ENCODE data around the gene HLA-DQA1. TPM values are rescaled to one million over a fixed set of nuclear protein-coding genes. Genes with fewer than 3 reads are reported as not detected.
A peak's percentile ranks its signal among the peaks of the same experiment; 100 is the strongest.
"Not testable (repeated sequence)": the region's sequence is repeated elsewhere in the genome, so short reads cannot be mapped to it uniquely, and the experiment has no call there.

Gene HLA-DQA1
- total RNA-seq, 2 donors from 2014 or later, result 18.2 to 21.5 TPM

GRCh38 chr6:32627831-32628230, 9.4 kb upstream of the HLA-DQA1 start:
- Mint-ChIP-seq H3K36me3 (ENCODE audit: low read depth) (no peaks in the 10 kb centered on the region), H3K27ac (peak overlapping the region; percentile 85)
- no peak for ATAC-seq

GRCh38 chr6:32629793-32630192, 7.4 kb upstream of the HLA-DQA1 start:
- DNase-seq; H3K4me3 Mint-ChIP-seq; ATAC-seq; H3K36me3 Mint-ChIP-seq (ENCODE audit: low read depth); H3K9me3 ChIP-seq (ENCODE audit: control insufficient read depth, low read length, poor library complexity, severe bottlenecking); H3K27me3 Mint-ChIP-seq; H3K27ac Mint-ChIP-seq: not testable (repeated sequence)
- H3K4me1 Mint-ChIP-seq, result peaks cover 24% of the 10 kb centered on the region

More at GRCh38 chr6:32627831-32628230, 9.4 kb upstream of the HLA-DQA1 start:
- Mint-ChIP-seq H3K4me3 (peak overlapping the region; percentile 39), H3K4me1 (peaks cover 33% of the 10 kb centered on the region), H3K27me3 (no peaks in the 10 kb centered on the region)
- no peaks in the 10 kb centered on the region for H3K9me3 ChIP-seq (ENCODE audit: control insufficient read depth, low read length, poor library complexity, severe bottlenecking)
- peak in 1 of 3 donors; percentile 17 for DNase-seq

GRCh38 chr6:32635526-32636123, 1.6 kb upstream of the HLA-DQA1 start:
- Mint-ChIP-seq H3K27ac (no peak overlapping the region), H3K36me3 (ENCODE audit: low read depth) (no peaks in the 10 kb centered on the region)

GRCh38 chr6:32637883-32638282, 677 bp downstream of the HLA-DQA1 start:
- H3K4me1 Mint-ChIP-seq, result peaks cover 9% of the 10 kb centered on the region
- no peaks in the 10 kb centered on the region for H3K36me3 Mint-ChIP-seq (ENCODE audit: low read depth)
- no peaks in the 10 kb centered on the region for H3K27me3 Mint-ChIP-seq
- H3K4me3 Mint-ChIP-seq, result no peak overlapping the region
- DNase-seq (no peak), ATAC-seq (no peak)
- H3K27ac Mint-ChIP-seq, result no peak overlapping the region
- no peaks in the 10 kb centered on the region for H3K9me3 ChIP-seq (ENCODE audit: control insufficient read depth, low read length, poor library complexity, severe bottlenecking)

More at GRCh38 chr6:32635526-32636123, 1.6 kb upstream of the HLA-DQA1 start:
- ATAC-seq (no peak), DNase-seq (no peak)
- H3K4me1 Mint-ChIP-seq, result peaks cover 7% of the 10 kb centered on the region
- H3K9me3 ChIP-seq (ENCODE audit: control insufficient read depth, low read length, poor library complexity, severe bottlenecking), result no peaks in the 10 kb centered on the region
- H3K27me3 Mint-ChIP-seq, result no peaks in the 10 kb centered on the region
- H3K4me3 Mint-ChIP-seq, result no peak overlapping the region

- Mint-ChIP-seq H3K36me3 (ENCODE audit: low read depth) (no peaks in the 10 kb centered on the region), H3K27me3 (no peaks in the 10 kb centered on the region), H3K4me3 (peak overlapping the region; percentile 58), H3K4me1 (peaks cover 8% of the 10 kb centered on the region), H3K27ac (no peak overlapping the region)
- ATAC-seq, result no peak
- no peaks in the 10 kb centered on the region for H3K9me3 ChIP-seq (ENCODE audit: control insufficient read depth, low read length, poor library complexity, severe bottlenecking)
- no peak for DNase-seq
Observed at GRCh38 chr6:32638532-32639219, 1.5 kb downstream of the HLA-DQA1 start.

- H3K4me1 Mint-ChIP-seq, result peaks cover 4% of the 10 kb centered on the region
- H3K9me3 ChIP-seq (ENCODE audit: control insufficient read depth, low read length, poor library complexity, severe bottlenecking), result no peaks in the 10 kb centered on the region
- peak overlapping the region; percentile 39 for H3K4me3 Mint-ChIP-seq
- ATAC-seq (no peak), DNase-seq (no peak)
- no peaks in the 10 kb centered on the region for H3K36me3 Mint-ChIP-seq (ENCODE audit: low read depth)
- H3K27ac Mint-ChIP-seq, result peak overlapping the region; percentile 78
- H3K27me3 Mint-ChIP-seq, result no peaks in the 10 kb centered on the region
Observed at GRCh38 chr6:32639440-32640394, 2.5 kb downstream of the HLA-DQA1 start.

- ATAC-seq (no peak), DNase-seq (no peak)
- H3K9me3 ChIP-seq (ENCODE audit: control insufficient read depth, low read length, poor library complexity, severe bottlenecking), result no peaks in the 10 kb centered on the region
- Mint-ChIP-seq H3K27ac (no peak overlapping the region), H3K4me3 (no peak overlapping the region), H3K4me1 (peaks cover 5% of the 10 kb centered on the region), H3K36me3 (ENCODE audit: low read depth) (no peaks in the 10 kb centered on the region), H3K27me3 (no peaks in the 10 kb centered on the region)
Observed at GRCh38 chr6:32641122-32641521, 3.9 kb downstream of the HLA-DQA1 start.

- DNase-seq; H3K4me1 Mint-ChIP-seq; H3K27me3 Mint-ChIP-seq; H3K9me3 ChIP-seq (ENCODE audit: control insufficient read depth, low read length, poor library complexity, severe bottlenecking); H3K4me3 Mint-ChIP-seq; H3K27ac Mint-ChIP-seq; H3K36me3 Mint-ChIP-seq (ENCODE audit: low read depth); ATAC-seq: not testable (repeated sequence)
Observed at GRCh38 chr6:32641785-32642719, 4.8 kb downstream of the HLA-DQA1 start.

- Mint-ChIP-seq H3K4me3 (no peak overlapping the region), H3K27ac (no peak overlapping the region), H3K27me3 (no peaks in the 10 kb centered on the region), H3K4me1 (peaks cover 3% of the 10 kb centered on the region), H3K36me3 (ENCODE audit: low read depth) (no peaks in the 10 kb centered on the region)
- ATAC-seq (no peak), DNase-seq (no peak)
- H3K9me3 ChIP-seq (ENCODE audit: control insufficient read depth, low read length, poor library complexity, severe bottlenecking), result no peaks in the 10 kb centered on the region
Observed at GRCh38 chr6:32642720-32643106, 5.5 kb downstream of the HLA-DQA1 start.

- no peak overlapping the region for H3K27ac Mint-ChIP-seq
- no peaks in the 10 kb centered on the region for H3K27me3 Mint-ChIP-seq
- no peak overlapping the region for H3K4me3 Mint-ChIP-seq
- no peaks in the 10 kb centered on the region for H3K36me3 Mint-ChIP-seq (ENCODE audit: low read depth)
- H3K4me1 Mint-ChIP-seq, result peaks cover 3% of the 10 kb centered on the region
- DNase-seq (no peak), ATAC-seq (no peak)
- no peaks in the 10 kb centered on the region for H3K9me3 ChIP-seq (ENCODE audit: control insufficient read depth, low read length, poor library complexity, severe bottlenecking)
Observed at GRCh38 chr6:32643904-32644303, 6.7 kb downstream of the HLA-DQA1 start.

GRCh38 chr6:32645047-32645703, 8.0 kb downstream of the HLA-DQA1 start:
- H3K4me3 Mint-ChIP-seq, result no peak overlapping the region
- no peaks in the 10 kb centered on the region for H3K36me3 Mint-ChIP-seq (ENCODE audit: low read depth)
- peaks cover 3% of the 10 kb centered on the region for H3K4me1 Mint-ChIP-seq
- H3K27ac Mint-ChIP-seq, result no peak overlapping the region
- H3K27me3 Mint-ChIP-seq, result no peaks in the 10 kb centered on the region
- H3K9me3 ChIP-seq (ENCODE audit: control insufficient read depth, low read length, poor library complexity, severe bottlenecking), result no peaks in the 10 kb centered on the region
- no peak for DNase-seq
- ATAC-seq, result no peak

GRCh38 chr6:32655203-32655710, 18.1 kb downstream of the HLA-DQA1 start:
- ATAC-seq (no peak), DNase-seq (no peak)
- Mint-ChIP-seq H3K27me3 (no peaks in the 10 kb centered on the region), H3K4me1 (peaks cover 7% of the 10 kb centered on the region), H3K4me3 (no peak overlapping the region), H3K27ac (no peak overlapping the region), H3K36me3 (ENCODE audit: low read depth) (peaks cover 4% of the 10 kb centered on the region)
- H3K9me3 ChIP-seq (ENCODE audit: control insufficient read depth, low read length, poor library complexity, severe bottlenecking), result no peaks in the 10 kb centered on the region
